Activated CD4-positive, alpha-beta T cell treated with anti-CD3 and anti-CD28 coated beads, Interleukin-2, amount 50 U/mL, for 24 hours (primary cell): ENCODE data around the gene CPLX1.
"Not testable (repeated sequence)": the region's sequence is repeated elsewhere in the genome, so short reads cannot be mapped to it uniquely, and the experiment has no call there.

Source experiments
- DNase-seq, 2 donors: peaks; one replicate each; pipeline ENCODE4 v3.0.0-alpha.2; 2020; ENCODE audit warnings: low read depth in 1 of 2, low spot score in 1 of 2

Gene CPLX1

DNA sequence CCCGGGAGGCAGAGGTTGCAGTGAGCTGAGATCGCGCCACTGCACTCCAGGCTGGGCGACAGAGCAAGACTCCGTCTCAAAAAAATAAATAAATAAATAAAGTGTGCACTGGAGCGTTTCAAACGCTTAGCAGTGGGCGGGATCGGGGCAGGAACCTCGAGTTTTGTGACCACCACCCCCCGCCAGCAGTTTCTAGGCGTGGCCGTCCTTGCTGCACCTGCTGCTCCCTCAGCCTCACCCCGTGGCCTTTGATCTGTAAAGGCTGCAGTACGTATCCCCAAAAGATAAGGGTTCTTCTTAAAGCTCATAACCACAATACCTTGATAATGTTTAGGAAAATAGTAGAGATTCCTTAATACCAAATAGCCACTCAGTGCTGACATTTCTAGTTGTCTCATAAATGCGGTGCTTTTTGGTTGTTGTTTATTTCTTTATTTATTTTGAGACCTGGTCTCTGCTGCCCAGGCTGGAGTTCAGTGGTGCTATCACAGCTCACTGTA lies 87.1 kb downstream of the CPLX1 start:
- no peak for DNase-seq

DNA sequence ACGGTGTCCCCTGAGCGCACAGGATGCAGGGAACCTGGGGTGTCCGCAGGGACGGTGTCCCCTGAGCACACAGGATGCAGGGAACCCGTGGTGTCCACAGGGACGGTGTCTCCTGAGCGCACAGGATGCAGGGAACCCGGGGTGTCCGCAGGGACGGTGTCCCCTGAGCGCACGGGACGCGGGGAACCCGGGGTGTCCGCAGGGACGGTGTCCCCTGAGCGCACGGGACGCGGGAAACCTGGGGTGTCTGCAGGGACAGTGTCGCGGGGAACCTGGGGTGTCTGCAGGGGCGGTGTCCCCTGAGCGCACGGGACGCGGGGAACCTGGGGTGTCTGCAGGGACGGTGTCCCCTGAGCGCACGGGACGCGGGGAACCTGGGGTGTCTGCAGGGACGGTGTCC lies 89.4 kb downstream of the CPLX1 start:
- DNase-seq, result not testable (repeated sequence)

DNA sequence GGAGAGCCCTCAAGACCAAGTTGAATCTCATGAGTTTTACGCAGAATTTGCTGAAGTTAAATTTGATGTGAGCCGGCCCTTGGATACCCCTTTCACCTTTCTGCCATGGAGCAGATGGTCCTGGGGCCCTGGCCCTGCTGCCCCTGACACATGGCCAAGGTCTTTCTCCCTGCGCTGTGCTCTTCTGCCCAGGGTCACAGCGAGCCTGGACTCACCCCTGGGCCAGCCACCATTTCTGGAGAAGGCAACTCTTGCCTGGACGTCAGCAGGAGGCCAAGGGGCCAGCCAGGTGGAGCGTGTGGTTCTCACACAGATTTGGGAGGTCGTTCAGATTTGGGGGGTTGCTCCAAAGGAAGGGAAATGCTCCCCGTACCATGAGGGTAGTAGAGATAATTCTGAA lies 90.3 kb downstream of the CPLX1 start:
- DNase-seq, result no peak
